NCI-H1092 (cell line): Measurements from ENCODE around the gene APOC1.
"Not testable (repeated sequence)": the region's sequence is repeated elsewhere in the genome, so short reads cannot be mapped to it uniquely, and the experiment has no call there.

Source experiments
- DNase-seq: peaks from one replicate; lab custom pipeline; 2025; lab: John Stamatoyannopoulos, UW

The APOC1 gene

DNA sequence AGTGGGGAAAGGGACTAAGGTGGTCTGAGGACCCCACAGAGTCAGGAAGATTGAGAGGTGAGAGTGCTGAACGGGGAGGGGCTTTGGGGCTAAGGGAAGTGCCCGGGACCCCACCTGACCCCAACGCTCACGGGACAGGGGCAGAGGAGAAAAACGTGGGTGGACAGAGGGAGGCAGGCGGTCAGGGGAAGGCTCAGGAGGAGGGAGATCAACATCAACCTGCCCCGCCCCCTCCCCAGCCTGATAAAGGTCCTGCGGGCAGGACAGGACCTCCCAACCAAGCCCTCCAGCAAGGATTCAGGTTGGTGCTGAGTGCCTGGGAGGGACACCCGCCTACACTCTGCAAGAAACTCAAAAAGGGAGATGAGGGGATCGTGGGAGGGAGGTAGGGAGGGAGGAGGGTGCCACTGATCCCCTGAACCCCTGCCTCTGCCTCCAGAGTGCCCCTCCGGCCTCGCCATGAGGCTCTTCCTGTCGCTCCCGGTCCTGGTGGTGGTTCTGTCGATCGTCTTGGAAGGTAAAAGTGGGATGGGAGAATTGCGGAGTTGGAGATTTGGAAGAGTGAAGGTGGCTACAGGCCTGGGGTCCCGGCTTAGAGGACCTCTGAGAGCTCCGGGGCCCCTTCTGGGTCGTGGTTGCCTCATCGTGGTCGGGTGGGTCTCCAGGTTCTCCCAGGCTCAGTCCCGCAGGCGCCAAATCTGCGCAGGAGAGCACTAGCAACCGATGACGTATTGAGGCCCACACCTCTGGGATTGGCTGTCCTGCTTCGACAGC, at the start of gene APOC1:
APOC1 (plus strand) TSS at position 176 of the 774 bp plus-strand sequence; CDS start at position 460, 284 bp downstream.
- DNase-seq = peak; percentile 73

DNA sequence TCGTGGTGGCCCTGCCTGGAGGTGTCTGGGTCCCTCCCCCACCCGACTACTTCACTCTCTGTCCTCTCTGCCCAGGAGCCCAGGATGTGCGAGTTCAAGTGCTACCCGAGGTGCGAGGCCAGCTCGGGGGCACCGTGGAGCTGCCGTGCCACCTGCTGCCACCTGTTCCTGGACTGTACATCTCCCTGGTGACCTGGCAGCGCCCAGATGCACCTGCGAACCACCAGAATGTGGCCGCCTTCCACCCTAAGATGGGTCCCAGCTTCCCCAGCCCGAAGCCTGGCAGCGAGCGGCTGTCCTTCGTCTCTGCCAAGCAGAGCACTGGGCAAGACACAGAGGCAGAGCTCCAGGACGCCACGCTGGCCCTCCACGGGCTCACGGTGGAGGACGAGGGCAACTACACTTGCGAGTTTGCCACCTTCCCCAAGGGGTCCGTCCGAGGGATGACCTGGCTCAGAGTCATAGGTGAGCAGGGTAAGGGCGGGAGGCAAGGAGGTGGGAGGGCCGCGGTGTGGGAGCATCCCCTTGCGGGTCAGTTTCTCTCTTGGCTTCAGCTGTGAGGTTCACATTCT, 49.1 kb upstream of the APOC1 start:
- DNase-seq = no peak

- no peak for DNase-seq
Observed at GRCh38 chr19:44866664-44867063, 47.7 kb upstream of the APOC1 start.

DNA sequence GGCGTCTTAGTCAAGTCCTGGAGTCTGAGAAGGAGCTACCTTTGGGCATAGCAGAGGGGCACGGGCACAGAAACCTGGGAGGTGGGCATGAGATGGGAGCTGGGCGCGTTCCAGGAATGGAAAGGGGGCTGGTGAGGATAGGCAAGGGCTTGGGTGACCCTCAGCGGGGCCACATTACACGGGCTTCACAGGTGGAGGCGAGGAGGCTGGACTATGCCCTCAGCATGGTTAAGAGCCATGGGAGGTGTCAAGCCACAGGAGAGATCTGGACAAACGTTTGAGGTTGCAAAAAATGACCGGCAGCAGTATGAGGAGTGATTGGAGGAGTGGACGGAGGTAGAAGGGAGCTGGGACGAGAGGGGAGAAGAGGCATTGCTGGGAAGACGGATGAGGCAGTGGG, 46.8 kb upstream of the APOC1 start:
- DNase-seq = no peak

DNA sequence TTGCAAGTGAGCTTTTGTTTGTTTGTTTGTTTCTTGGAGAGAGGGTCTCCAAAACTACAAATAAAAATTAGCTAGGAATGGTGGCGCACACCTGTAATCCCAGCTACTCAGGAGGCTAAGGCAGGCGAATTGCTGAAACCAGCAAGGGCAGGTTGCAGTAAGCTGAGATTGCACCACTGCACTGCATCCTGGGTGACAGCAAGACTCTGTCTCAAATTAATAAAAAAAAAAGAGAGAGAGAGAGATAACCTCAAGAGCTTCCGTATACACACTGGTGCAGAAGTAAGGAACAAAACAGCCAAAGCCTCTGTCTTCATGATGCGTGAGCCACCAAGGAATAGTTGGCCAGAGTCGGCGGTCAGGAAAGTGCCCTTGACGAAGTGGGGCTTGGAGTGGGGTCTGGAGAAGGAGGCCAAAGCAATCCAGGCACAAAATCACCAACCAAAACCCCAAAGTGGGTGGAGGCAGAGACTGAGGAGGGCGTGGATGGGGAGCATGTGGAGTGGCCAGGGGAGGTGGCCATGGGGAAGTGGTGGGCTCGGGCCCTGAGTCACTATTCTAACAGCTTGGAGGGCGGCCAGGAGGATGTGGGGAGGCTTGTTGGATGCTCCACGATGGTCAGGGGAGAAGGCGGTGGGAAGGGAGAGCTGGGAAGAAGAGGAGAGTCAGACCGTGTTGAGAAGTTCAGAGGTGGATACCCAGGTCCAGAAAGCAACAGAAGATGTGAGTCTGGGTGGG, 44.5 kb upstream of the APOC1 start:
- no peak for DNase-seq

GRCh38 chr19:44871809-44872208, 42.6 kb upstream of the APOC1 start:
- no peak for DNase-seq

- no peak for DNase-seq
Observed at GRCh38 chr19:44872661-44873060, 41.7 kb upstream of the APOC1 start.

GRCh38 chr19:44874317-44874716, 40.1 kb upstream of the APOC1 start:
- no peak for DNase-seq

DNA sequence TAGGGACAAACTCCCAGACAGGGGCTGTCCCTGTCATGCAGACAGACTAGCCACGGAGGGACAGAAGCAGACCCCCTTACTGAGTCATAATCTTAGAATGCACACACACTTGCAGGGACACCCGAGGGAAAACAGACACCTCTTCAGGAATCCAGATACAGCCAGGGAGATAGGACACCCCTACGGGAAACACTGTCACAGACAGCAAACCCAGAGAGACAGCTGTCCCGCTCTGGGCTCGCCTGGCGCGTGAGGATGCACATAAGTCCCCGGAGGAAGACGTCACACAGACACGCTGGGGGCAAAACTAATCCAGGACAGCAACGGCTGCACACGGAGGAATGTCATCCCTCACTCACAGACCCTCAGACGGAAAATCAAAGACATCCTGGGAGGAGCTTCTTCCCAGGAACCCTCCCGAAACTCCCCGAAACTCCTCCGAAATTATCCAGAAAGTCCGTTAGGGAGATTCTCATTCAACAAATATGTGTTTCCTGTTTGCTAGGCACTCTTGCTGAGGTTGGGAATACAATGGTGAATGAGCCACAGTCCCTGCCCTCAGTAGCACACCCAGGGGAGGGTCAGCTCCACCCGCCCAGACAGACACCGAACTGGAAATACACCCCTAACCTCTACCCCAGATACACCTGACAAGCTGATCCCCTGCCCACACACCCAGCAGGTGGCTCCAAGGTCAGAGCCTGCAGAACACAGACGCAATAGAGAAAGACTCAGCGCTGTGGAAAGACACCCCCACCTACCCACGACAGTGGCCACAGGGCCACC, 38.5 kb upstream of the APOC1 start:
- DNase-seq = no peak

DNA sequence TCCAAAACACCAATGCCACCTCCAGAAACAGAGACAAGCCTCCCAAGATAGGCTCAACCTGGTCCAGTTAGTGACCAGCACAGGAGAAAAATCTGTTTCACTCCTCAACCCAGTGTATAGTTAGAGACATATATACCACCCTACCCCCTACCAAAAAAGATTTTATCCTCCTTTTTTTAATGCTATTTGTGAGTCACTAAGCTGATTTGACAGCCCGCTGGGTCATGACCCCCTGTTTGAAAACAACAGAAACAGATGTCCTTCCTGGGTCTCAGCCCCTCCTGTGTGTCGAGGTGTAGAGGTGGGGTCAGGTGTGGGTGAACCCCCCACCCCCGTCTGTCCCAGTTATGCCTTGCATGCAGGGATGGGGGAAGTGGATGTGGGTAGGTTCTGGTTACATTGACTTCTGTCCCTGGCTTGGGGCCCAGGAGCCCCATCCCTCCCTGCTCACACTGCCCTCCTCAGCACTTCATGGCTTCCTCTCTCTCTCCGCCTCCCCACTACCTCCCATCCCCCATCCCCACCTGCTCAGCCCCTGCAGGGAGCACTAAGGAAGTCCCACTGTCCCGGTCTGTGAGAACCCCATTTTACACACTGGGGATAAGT, 37.4 kb upstream of the APOC1 start:
- DNase-seq = peak; percentile 36

DNA sequence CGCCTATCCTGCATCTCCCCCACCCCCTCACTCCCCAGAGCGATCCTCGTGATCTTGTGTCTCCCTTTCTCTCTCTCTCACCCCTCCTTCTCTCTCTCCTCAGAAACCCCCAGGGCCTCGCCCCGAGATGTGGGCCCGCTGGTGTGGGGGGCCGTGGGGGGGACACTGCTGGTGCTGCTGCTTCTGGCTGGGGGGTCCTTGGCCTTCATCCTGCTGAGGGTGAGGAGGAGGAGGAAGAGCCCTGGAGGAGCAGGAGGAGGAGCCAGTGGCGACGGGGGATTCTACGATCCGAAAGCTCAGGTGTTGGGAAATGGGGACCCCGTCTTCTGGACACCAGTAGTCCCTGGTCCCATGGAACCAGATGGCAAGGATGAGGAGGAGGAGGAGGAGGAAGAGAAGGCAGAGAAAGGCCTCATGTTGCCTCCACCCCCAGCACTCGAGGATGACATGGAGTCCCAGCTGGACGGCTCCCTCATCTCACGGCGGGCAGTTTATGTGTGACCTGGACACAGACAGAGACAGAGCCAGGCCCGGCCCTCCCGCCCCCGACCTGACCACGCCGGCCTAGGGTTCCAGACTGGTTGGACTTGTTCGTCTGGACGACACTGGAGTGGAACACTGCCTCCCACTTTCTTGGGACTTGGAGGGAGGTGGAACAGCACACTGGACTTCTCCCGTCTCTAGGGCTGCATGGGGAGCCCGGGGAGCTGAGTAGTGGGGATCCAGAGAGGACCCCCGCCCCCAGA, 36.1 kb upstream of the APOC1 start:
- no peak for DNase-seq

DNA sequence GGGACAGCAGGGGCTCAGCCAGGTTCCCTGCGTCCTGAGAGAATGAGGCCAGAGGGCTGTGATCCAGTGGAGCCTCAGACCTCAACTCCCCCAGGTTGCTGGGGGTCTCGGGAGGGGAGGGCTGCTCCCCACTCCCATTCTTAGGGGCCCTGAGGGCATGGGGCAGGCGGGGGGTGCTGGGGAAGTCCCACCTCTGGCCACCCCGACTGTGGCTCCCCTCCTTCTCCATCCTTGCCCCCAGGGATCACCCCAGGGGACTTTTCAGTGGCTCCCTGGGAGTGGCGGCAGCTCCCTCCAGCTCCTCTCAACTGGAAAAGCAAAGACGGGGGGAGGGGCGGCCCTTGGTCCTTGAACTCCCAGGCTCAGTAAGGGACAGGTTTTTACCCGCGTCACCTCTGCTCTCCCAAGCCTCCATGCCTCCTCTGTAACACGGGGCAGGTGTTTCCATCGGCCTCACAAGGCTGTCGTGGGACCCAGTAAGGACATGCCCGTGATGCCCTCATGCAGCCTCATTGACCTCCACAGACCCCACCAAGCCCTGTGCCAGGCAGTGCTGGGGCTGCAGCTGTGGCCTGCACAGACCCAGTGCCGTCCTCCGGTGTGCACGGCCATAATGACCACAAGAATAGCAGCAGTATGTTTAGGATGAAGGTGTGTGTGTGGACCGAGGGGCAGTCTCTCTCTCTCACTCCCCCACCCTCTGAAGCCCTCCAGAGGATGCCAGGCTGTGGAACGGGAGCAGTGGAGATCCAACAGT, 34.9 kb upstream of the APOC1 start:
- no peak for DNase-seq

GRCh38 chr19:44882063-44882462, 32.3 kb upstream of the APOC1 start:
- DNase-seq = no peak

DNA sequence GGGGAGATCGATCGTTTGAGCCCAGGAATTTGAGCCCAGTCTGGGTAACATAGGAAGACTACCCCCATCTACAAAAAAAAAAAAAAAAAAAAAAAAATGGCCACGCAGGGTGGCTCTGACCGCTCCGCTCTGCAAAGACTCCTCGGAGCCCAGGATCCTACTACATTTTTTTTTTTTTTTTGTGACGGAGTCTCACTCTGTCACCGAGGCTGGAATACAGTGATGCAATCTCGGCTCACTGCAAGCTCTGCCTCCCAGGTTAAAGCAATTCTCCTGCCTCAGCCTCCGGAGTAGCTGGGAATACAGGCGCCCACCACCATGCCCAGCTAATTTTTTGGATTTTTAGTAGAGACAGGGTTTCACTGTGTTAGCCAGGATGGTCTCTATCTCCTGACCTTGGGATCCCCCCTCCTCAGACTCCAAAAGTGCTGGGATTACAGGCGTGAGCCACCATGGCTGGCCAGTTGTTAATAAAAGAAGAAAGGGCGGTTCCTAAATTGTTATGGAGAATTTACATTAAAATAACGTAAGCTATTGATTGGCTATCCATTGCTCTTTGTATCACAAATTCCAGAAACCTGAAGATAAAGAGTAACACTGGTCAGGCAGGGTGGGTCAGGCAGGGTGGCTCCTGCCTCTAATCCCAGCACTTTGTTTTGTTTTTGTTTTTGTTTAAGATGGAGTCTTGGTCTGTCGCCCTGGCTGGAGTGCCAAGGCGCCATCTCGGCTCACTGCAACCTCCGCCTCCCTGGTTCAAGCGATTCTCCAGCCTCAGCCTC, 31.6 kb upstream of the APOC1 start:
- not testable (repeated sequence) for DNase-seq

- no peak for DNase-seq
Observed at GRCh38 chr19:44883922-44884321, 30.5 kb upstream of the APOC1 start.

DNA sequence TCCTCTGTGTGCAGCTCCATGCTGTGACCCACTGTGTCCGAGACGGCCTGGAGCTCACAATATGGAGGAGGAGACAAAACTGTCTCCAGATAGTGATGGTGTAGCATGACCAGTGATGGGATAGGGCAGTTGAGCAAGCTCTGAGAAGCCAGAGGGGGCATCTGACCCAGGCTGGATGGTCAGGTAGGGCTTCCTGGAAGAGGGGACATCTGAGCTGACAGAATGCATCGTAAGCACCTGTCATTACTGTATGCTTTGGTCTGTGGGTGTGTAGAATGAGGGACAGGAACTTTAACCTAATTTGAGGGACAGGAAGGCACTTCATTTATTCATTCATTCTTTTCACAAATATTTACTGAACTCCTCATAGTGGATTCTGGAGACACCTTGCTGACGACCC, 29.8 kb upstream of the APOC1 start:
- DNase-seq = no peak

- no peak for DNase-seq
Observed at GRCh38 chr19:44886141-44886540, 28.3 kb upstream of the APOC1 start.

DNA sequence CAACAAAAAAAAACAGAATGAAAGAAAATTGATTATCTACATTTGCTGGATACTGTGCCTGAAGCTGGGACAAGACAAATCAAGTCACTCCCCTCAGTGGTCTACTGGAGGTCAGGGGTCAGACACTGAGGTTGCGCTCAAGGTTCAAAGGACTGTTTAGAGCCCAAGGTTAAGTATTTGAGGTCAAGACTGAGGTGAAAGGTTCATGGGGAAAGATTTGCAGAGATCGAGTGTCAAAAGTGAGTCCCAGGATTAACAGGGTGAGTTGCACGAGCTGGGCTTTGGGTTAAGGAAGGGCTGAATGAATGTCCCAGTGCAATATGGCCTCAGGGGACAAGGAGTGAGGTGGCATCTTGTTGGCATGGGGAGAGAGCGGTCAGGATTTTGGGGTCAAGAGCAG, 26.8 kb upstream of the APOC1 start:
- DNase-seq = no peak

DNA sequence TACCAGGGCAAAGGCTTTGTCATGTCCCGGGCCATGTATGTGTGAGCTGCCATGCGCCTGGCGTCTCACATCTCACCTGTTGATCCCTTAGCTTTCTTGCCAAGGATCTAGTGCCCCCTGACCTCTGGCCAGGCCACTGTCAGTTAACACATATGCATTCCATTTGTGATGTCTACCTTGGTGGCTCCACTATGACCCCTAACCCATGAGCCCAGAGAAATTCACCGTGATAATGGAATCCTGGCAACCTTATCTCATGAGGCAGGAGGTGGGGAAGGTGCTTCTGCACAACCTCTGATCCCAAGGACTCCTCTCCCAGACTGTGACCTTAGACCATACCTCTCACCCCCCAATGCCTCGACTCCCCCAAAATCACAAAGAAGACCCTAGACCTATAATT, 26.1 kb upstream of the APOC1 start:
- DNase-seq = not testable (repeated sequence)
